WI38 (cell line): ENCODE data around the gene SLAMF6.

Experiments
- H3K4me3 ChIP-seq: 2 replicates; pipeline ENCODE4 v1.5.1; 2011; ENCODE audit warnings: low read depth, mild to moderate bottlenecking, control low read depth, low read length
- CTCF ChIP-seq: IDR thresholded peaks from 2 replicates; pipeline ENCODE4 v1.5.1; 2012; ENCODE audit warnings: low read depth, mild to moderate bottlenecking, control low read depth, low read length

The SLAMF6 gene

GRCh38 chr1:160541622-160542302, 18.7 kb upstream of the SLAMF6 start:
- TF ChIP-seq CTCF: no peak
- no peak overlapping the region for H3K4me3 ChIP-seq

- no peak for TF ChIP-seq CTCF
- H3K4me3 ChIP-seq: no peak overlapping the region
These were observed 17.8 kb upstream of the SLAMF6 start for GRCh38 chr1:160540859-160541233.

GRCh38 chr1:160539990-160540858, 17.2 kb upstream of the SLAMF6 start:
- no peak for TF ChIP-seq CTCF
- no peak overlapping the region for H3K4me3 ChIP-seq

- no peak for TF ChIP-seq CTCF
- H3K4me3 ChIP-seq: no peak overlapping the region
These were observed 16.6 kb upstream of the SLAMF6 start for GRCh38 chr1:160539684-160539989.

GRCh38 chr1:160538985-160539651, 16.1 kb upstream of the SLAMF6 start:
- no peak overlapping the region for H3K4me3 ChIP-seq
- TF ChIP-seq CTCF: no peak

GRCh38 chr1:160537714-160538665, 14.9 kb upstream of the SLAMF6 start:
- TF ChIP-seq CTCF: no peak
- H3K4me3 ChIP-seq: no peak overlapping the region
